Right atrium auricular region (tissue), 2 donors: ENCODE measurements around the gene UBAC1. TPM values are rescaled to one million over a fixed set of nuclear protein-coding genes. Genes with fewer than 3 reads are reported as not detected.

Source experiments
- DNase-seq: peaks from one replicate; pipeline ENCODE4 v3.0.0-alpha.2; 2019; ENCODE audit warnings: low spot score
- H3K27ac ChIP-seq, 2 donors: fragments of 200-600 bp; sonication (generic); 1 replicate in 1 of 2; 2 replicates in 1 of 2; pipeline ENCODE4 v1.5.1; 2016 to 2019
- H3K27me3 ChIP-seq, 2 donors: fragments of 200-600 bp; sonication (generic); one replicate each; pipeline versions ENCODE4 v1.5.1 to v1.6.0; 2017 to 2019
- H3K36me3 ChIP-seq: fragments of 200-600 bp; sonication (generic); one replicate; pipeline ENCODE4 v1.5.1; 2016
- H3K4me1 ChIP-seq, 2 donors: fragments of 200-600 bp; sonication (generic); one replicate each; pipeline versions ENCODE4 v1.5.1 to v1.6.0; 2017 to 2019
- H3K4me3 ChIP-seq, 2 donors: fragments of 200-600 bp; sonication (generic); 1 replicate in 1 of 2; 2 replicates in 1 of 2; pipeline ENCODE4 v1.5.1; 2017 to 2019; ENCODE audit warnings: mild to moderate bottlenecking in 1 of 2, moderate library complexity in 1 of 2
- H3K9me3 ChIP-seq, 2 donors: fragments of 200-600 bp; sonication (generic); one replicate each; pipeline ENCODE4 v1.5.1; 2019
- CTCF ChIP-seq, 2 donors: fragments of 200-600 bp; sonication (generic); IDR thresholded peaks; one replicate each; pipeline ENCODE4 v1.5.1; 2019; ENCODE audit warnings: antibody characterized with exemption in 2 of 2
- total RNA-seq, 2 donors: library from RNA; depleted of rRNA; stranded (reverse); fragments of >200 nt; gene quantifications; one replicate each; pipeline ENCODE4 v1.1.0, GENCODE V29; 2016

Gene UBAC1
- total RNA-seq, 2 donors from 2014 or later: 58.6 to 76.9 TPM

DNA sequence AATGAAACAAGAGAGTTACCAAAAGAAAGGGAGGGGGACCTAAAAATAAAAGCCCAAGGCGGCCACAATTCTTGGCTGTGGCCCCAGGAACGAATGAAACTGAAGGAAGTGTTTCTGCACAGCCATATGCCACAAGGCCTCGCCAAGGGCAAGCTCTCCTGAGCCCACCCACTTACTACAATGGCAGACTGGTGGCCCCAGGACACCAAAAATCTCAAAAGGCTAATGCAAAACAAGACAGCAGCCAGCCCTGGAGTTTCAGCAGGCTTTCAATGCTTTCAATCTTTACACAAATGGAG is 57.9 kb downstream of the UBAC1 start:
- Histone ChIP-seq H3K27me3 (no peaks in the 10 kb centered on the region), H3K4me3 (no peak overlapping the region), H3K36me3 (no peaks in the 10 kb centered on the region), H3K4me1 (peaks cover 0 to 29% of the 10 kb centered on the region in 2 donors), H3K27ac (no peak overlapping the region), H3K9me3 (no peaks in the 10 kb centered on the region)
- no peak for TF ChIP-seq CTCF (IDR thresholded peaks at IDR 0.05)
- DNase-seq: no peak

DNA sequence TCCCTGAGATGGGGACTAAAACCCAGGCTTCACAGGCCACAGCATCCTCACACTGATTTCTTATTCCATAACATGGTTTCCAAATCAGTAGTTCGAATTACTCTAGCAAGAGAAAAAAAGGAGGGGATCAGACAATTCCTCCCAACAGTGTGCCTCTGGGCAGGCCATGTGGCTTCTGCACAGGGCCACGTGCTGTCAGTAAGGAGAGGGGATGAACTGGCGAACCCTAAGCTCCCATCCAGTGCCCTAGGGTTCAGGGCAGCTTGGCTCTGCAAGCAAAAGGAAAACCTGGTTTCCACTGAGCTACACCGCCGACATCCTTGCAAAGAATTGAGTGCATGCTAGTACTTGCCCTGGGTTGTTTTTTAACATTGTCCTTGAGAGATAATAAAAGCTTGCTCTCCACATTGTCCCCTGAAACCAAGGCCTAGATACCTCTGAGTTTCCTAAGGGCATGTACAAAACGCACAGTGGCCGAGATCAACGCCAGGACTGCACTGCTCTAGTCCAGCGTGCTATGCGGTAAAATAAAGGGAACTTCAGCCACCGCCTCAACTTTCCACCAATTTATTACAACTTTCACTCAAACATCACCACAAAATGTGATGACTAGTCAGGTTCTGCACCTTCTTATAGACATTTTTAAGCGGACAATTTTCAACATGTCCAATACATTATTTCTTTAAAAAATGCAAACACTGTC is 58.4 kb downstream of the UBAC1 start:
- no peaks in the 10 kb centered on the region for H3K36me3 ChIP-seq
- peaks cover 0 to 26% of the 10 kb centered on the region in 2 donors for H3K4me1 ChIP-seq
- no peaks in the 10 kb centered on the region for H3K27me3 ChIP-seq
- H3K4me3 ChIP-seq: no peak overlapping the region
- no peaks in the 10 kb centered on the region for H3K9me3 ChIP-seq
- H3K27ac ChIP-seq: no peak overlapping the region
- TF ChIP-seq CTCF (IDR thresholded peaks at IDR 0.05): no peak
- DNase-seq: no peak

GRCh38 chr9:135901826-135902225 is 59.3 kb downstream of the UBAC1 start:
- peaks cover 0 to 26% of the 10 kb centered on the region in 2 donors for H3K4me1 ChIP-seq
- H3K4me3 ChIP-seq: no peak overlapping the region
- no peaks in the 10 kb centered on the region for H3K27me3 ChIP-seq
- TF ChIP-seq CTCF (IDR thresholded peaks at IDR 0.05): no peak
- no peak overlapping the region for H3K27ac ChIP-seq
- DNase-seq: no peak
- no peaks in the 10 kb centered on the region for H3K9me3 ChIP-seq
- H3K36me3 ChIP-seq: no peaks in the 10 kb centered on the region

DNA sequence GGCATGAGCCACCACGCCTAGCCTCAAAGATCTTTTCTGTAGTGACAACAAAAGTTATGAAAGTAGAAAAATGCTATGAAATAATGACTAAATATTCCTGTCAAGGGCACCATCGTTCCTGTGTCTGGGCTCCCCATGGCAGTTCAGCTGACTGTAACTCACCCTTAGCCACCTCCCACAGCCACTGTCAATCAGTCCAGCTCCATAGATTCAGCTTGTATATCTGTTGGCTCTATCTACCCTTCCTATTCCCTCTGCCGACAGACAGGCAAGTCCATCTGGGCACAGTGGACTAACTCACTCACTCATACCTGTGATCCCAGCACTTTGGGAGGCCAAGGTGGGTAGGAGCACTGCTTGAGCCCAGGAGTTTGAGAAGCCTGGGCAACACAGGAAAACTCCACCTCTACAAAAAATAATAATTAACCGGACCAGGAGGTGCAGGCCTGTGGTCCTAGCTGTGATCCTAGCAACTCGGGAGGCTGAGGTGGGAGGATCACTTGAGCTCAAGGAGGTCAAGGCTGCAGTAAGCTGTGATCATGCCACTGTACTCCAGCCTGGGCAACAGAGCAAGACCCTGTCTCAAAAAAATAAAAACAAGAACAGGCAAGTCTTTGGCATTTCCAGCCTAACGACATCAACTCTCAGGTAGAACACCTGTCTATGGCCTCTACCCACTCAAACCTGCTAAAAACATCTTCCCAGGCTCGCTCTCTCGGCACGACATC is 60.0 kb downstream of the UBAC1 start:
- no peak overlapping the region for H3K4me3 ChIP-seq
- no peak for DNase-seq
- no peak overlapping the region for H3K27ac ChIP-seq
- no peaks in the 10 kb centered on the region for H3K9me3 ChIP-seq
- H3K4me1 ChIP-seq: peaks cover 0 to 24% of the 10 kb centered on the region in 2 donors
- H3K27me3 ChIP-seq: no peaks in the 10 kb centered on the region
- H3K36me3 ChIP-seq: no peaks in the 10 kb centered on the region
- TF ChIP-seq CTCF (IDR thresholded peaks at IDR 0.05): no peak

DNA sequence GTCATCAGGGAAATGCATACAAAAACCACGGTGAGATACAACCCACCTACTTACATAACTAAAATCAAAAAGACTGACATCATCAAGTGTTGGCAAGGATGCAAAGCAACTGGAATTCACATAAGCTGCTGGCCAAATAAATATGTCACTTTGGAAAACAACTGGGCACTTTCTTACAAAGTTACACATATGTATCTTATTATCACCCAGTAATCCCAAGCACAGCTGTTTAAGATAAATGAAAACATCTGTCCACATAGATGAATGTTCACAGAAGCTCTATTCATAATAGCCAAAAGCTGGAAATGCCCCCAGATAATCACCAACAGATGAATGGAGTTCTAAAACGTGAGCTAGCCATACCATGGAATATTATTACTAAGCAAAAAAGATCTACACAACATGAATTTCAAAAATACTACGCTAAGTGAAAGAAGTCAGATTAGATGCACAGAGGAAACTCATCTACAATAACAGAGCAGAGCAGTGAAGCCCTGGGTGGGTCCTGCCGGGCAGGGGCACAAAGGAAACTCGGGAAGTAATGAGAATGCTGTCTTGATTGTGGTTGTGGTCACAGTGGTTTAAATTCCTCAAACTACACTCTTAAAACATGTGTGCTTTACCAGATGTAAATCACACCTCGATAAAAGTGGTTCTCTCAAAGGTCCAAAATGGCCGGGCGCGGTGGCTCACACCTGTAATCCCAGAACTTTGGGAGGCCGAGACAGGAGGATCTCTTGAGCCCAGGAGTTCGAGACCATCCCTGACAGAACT is 62.4 kb downstream of the UBAC1 start:
- TF ChIP-seq CTCF (IDR thresholded peaks at IDR 0.05): no peak
- DNase-seq: no peak
- no peak overlapping the region for H3K4me3 ChIP-seq
- no peaks in the 10 kb centered on the region for H3K36me3 ChIP-seq
- peaks cover 0 to 13% of the 10 kb centered on the region in 2 donors for H3K4me1 ChIP-seq
- H3K9me3 ChIP-seq: no peaks in the 10 kb centered on the region
- no peak overlapping the region for H3K27ac ChIP-seq
- no peaks in the 10 kb centered on the region for H3K27me3 ChIP-seq
